ENCODE data around the gene NUP107. TPM values are rescaled to one million over a fixed set of nuclear protein-coding genes. Genes with fewer than 3 reads are reported as not detected.

The NUP107 gene
- total and polyA plus RNA-seq, 8 donors, result 5.7 to 99.1 (median 19.4) TPM

GRCh38 chr12:68639396-68639767 is 47.4 kb upstream of the NUP107 start:
- Histone ChIP-seq H3K9me3 (no peaks in the 10 kb centered on the region), H3K4me1 (peaks cover 30 to 94% (median 66%) of the 10 kb centered on the region in 4 donors), H3K36me3 (no peaks in the 10 kb centered on the region), H3K27me3 (no peaks in the 10 kb centered on the region), H3K4me3 (no peak overlapping the region), H3K27ac (no peak overlapping the region)
- intact Hi-C loops (cut with DNase I; ENCODE audit: low total_unique reads), result no loop called here
- WGBS, 5 donors, result 78 to 93% (median 90%) methylated on average over 1 of the region's 1 CpG
- TF ChIP-seq CTCF (IDR thresholded peaks at IDR 0.05), result no peak
- TF ChIP-seq POLR2A (IDR thresholded peaks at IDR 0.05), result no peak
- no peak for TF ChIP-seq EP300 (IDR thresholded peaks at IDR 0.05)
- TF ChIP-seq POLR2AphosphoS5 (IDR thresholded peaks at IDR 0.05), result no peak
- no peak for DNase-seq

GRCh38 chr12:68641138-68641537 is 45.6 kb upstream of the NUP107 start:
- peaks cover 15 to 92% (median 60%) of the 10 kb centered on the region in 4 donors for H3K4me1 ChIP-seq
- H3K27ac ChIP-seq, result peak overlapping the region in 1 of 5 donors; percentile 21
- no peaks in the 10 kb centered on the region for H3K36me3 ChIP-seq
- no peaks in the 10 kb centered on the region for H3K9me3 ChIP-seq
- DNase-seq, result peak in 1 of 2 donors; percentile 47
- TF ChIP-seq POLR2A (IDR thresholded peaks at IDR 0.05), result no peak
- no peak for TF ChIP-seq EP300 (IDR thresholded peaks at IDR 0.05)
- no peak for TF ChIP-seq POLR2AphosphoS5 (IDR thresholded peaks at IDR 0.05)
- no peak for TF ChIP-seq CTCF (IDR thresholded peaks at IDR 0.05)
- H3K27me3 ChIP-seq, result no peaks in the 10 kb centered on the region
- WGBS, 5 donors, result 13 to 29% (median 20%) methylated on average over 5 of the region's 5 CpGs
- H3K4me3 ChIP-seq, result no peak overlapping the region
- intact Hi-C loops (cut with DNase I; ENCODE audit: low total_unique reads), result no loop called here

GRCh38 chr12:68646484-68646883 is 40.3 kb upstream of the NUP107 start:
- Histone ChIP-seq H3K27me3 (no peaks in the 10 kb centered on the region), H3K36me3 (peaks cover 0 to 27% (median 22%) of the 10 kb centered on the region in 4 donors), H3K9me3 (no peaks in the 10 kb centered on the region), H3K27ac (no peak overlapping the region), H3K4me1 (peaks cover 4 to 74% (median 51%) of the 10 kb centered on the region in 4 donors), H3K4me3 (no peak overlapping the region)
- intact Hi-C loops (cut with DNase I; ENCODE audit: low total_unique reads), result no loop called here
- TF ChIP-seq EP300 (IDR thresholded peaks at IDR 0.05) (no peak), POLR2AphosphoS5 (IDR thresholded peaks at IDR 0.05) (no peak), POLR2A (IDR thresholded peaks at IDR 0.05) (no peak), CTCF (IDR thresholded peaks at IDR 0.05) (no peak)
- DNase-seq, result no peak
- WGBS, 5 donors, result 90 to 94% (median 93%) methylated on average over 5 of the region's 5 CpGs

- peaks cover 6 to 38% (median 32%) of the 10 kb centered on the region in 4 donors for H3K36me3 ChIP-seq
- H3K27me3 ChIP-seq, result no peaks in the 10 kb centered on the region
- H3K9me3 ChIP-seq, result no peaks in the 10 kb centered on the region
- intact Hi-C loops (cut with DNase I; ENCODE audit: low total_unique reads), result no loop called here
- no peak overlapping the region for H3K4me3 ChIP-seq
- peaks cover 4 to 64% (median 42%) of the 10 kb centered on the region in 4 donors for H3K4me1 ChIP-seq
- 56 to 75% (median 62%) methylated on average over 1 of the region's 1 CpG for WGBS, 5 donors
- no peak for TF ChIP-seq POLR2A (IDR thresholded peaks at IDR 0.05)
- TF ChIP-seq POLR2AphosphoS5 (IDR thresholded peaks at IDR 0.05), result no peak
- TF ChIP-seq EP300 (IDR thresholded peaks at IDR 0.05), result no peak
- TF ChIP-seq CTCF (IDR thresholded peaks at IDR 0.05), result no peak
- DNase-seq, result no peak
- peak overlapping the region in 1 of 5 donors; percentile 5 for H3K27ac ChIP-seq
Measured at GRCh38 chr12:68647507-68647906, 39.3 kb upstream of the NUP107 start.
